NCI-H446 treated with DMSO at 0.1 percent for 48 hours (cell line): ENCODE measurements around the gene MSRB3.

Experiments
- DNase-seq: peaks from one replicate; lab custom pipeline; 2025; lab: John Stamatoyannopoulos, UW

Gene MSRB3

GRCh38 chr12:65392491-65392890 lies 114.0 kb downstream of the MSRB3 start:
- DNase-seq = no peak

GRCh38 chr12:65403188-65403587 lies 124.7 kb downstream of the MSRB3 start:
- DNase-seq = no peak

- DNase-seq = no peak
Measured at GRCh38 chr12:65407388-65408149, 129.1 kb downstream of the MSRB3 start.

GRCh38 chr12:65408441-65408840 lies 130.0 kb downstream of the MSRB3 start:
- no peak for DNase-seq

GRCh38 chr12:65409726-65410125 lies 131.2 kb downstream of the MSRB3 start:
- no peak for DNase-seq

DNA sequence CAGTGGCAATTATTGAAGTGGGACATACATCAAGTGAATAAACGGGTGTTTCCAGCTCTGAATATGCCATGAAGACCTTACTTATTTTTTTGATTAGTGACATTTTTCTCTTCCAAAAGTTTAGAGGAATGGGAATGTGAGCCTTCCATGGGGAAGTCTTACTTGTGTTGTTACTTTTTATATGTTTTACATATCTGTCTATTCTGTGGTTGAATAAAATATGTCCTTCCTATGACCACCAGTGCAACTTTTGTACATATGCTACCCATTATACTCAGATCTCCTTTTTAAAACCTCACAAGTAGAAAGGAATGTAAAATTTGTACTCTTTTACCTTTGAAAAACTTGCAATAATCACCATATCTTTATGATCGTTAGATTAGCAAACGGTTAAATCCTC lies 132.7 kb downstream of the MSRB3 start:
- no peak for DNase-seq

GRCh38 chr12:65414526-65414925 lies 136.0 kb downstream of the MSRB3 start:
- DNase-seq = no peak

- no peak for DNase-seq
Measured at GRCh38 chr12:65415826-65416225, 137.3 kb downstream of the MSRB3 start.

- DNase-seq = no peak
Measured at GRCh38 chr12:65419284-65420072, 141.0 kb downstream of the MSRB3 start.

DNA sequence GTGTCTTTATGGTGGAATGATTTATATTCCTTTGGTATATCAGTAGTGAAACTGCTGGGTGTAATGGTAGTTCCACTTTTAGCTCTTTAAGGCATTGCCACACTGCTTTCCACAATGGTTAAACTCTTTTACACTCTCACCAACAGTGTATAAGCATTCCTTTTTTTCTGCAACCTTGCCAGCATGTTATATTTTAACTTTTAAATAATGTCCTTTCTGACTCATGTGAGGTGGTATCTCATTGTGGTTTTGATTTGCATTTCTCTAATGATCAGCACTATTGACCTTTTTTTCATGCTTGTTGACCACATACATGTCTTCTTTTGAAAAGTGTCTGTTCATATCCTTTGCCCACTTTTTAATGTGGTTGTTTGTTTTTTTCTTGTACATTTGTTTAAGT lies 142.5 kb downstream of the MSRB3 start:
- no peak for DNase-seq

DNA sequence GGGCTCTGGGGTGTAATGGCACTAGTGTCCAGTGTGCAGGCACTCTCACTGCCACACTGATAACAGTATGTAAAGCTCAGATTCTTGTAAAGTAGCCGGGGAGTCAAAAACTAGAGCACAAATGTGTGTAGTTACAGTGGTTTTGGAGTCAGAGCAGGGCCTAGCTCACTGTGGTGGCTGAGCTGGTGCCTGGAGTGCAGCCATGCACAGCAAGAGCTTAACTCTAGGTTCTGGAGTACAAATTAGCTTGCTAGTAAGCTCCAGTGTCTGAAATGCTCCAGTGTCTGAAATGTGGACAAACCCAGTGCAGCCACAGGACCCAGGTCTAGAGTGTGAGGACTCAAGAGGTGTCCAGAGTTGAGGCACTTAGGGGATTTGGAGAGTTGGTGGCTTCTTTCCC lies 149.2 kb downstream of the MSRB3 start:
- no peak for DNase-seq

- no peak for DNase-seq
Measured at GRCh38 chr12:65430006-65430405, 151.5 kb downstream of the MSRB3 start.

GRCh38 chr12:65430571-65431306 lies 152.3 kb downstream of the MSRB3 start:
- DNase-seq = no peak

- no peak for DNase-seq
Measured at GRCh38 chr12:65432114-65432513, 153.6 kb downstream of the MSRB3 start.

DNA sequence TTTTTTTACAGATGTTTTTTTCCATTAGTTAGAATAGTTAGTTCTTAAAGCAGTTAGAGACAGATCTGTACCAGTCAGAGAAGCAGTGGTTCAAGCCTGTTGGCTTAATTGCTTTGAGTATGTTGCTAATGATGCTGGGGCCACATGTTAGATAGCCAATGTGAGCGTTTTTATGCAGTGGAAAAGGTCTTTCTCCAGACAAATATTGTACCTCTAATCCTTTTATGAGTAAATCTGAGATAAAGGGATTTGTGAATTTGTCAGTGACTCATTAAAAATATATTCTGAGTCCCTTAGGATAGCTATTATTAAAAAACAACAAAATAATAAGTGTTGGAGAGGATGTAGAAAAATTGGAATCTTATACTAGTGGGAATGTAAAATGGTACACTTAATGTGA lies 154.2 kb downstream of the MSRB3 start:
- no peak for DNase-seq

DNA sequence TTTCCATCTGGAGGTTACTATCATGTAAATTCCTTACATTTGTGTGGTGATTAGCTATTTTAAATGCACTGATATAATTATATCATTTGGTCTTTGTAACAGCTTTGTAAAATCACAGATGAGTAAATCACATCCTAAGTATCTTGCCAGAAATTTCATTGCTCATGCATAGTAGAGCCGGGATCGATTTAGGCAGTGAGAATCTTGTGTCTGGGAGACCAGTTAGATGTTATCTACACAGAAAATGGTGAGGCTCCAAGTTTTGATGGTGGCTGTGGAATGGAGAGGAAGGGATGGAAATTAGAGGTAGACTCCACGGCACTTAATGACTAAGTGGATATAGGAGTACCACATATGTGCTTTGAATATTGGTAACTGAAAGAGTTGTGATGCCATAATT lies 156.3 kb downstream of the MSRB3 start:
- DNase-seq = no peak

DNA sequence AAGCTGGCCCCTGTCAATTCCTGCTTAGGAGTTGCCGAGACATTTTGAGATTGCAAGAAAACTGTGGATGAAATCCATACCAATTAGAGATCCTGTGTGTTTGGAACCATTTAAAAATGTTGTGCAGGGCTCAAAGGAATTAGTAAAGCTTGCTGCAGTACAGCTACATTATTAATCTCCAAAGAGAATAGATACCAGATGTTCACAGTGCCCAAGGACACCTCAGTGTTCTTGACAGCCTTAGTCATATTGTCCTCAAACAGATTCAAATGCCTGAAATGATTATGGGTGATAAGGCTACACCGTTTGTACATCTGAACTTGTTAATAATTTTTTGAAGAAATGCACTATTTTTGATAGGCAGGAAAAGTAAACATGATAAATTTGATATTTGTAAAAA lies 164.6 kb downstream of the MSRB3 start:
- DNase-seq = no peak

- DNase-seq = no peak
Measured at GRCh38 chr12:65444996-65445395, 166.5 kb downstream of the MSRB3 start.

DNA sequence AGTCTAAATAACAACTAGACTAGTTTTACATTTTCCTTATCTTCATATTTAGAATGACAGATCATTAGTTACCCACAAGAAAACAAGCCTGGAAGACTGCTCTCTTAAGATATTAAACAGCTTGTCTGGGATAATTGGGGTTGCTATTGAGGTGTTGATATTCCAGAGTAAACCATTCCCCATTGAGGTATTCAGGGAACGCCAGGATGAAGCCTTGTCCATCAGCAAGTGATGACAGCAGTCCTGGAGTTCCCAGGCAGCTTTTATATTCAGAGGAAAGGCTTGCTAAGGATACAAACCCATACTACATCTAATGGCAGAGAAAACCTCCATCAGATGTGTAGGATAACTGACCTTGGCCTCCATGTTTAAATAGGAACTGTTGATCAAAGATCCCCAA lies 168.4 kb downstream of the MSRB3 start:
- DNase-seq = no peak

GRCh38 chr12:65449400-65449799 lies 170.9 kb downstream of the MSRB3 start:
- DNase-seq = no peak

GRCh38 chr12:65450625-65451024 lies 172.1 kb downstream of the MSRB3 start:
- no peak for DNase-seq

DNA sequence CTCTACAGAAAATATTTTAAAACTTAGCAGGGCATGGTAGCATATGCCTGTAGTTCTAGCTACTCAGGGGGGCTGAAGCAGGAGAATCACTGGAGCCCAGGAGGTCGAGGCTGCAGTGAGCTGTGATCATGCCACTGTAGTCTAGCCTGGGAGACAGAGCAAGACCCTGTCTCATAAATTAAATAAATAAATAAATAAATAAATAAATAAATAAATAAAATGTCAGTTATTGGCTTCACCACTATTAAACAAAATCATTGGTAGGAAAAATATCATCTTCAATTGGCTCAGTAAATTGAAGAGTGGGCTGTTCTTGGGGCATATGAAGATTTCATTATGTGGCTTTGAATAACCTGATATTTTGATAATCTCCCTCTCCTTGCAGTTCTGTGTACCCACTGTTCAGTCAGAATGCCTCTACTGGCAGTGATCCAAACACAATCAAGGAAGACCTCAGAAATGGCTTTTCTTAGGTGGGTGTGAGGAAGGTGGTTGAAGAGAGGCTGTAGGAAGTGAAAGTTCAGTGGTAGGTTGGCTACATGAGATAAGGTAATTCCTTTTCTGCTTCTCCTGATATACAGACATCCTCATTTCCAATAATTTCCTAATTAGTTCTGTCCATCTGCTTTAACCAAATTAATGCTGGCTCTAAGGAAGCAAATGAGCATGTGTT lies 175.8 kb downstream of the MSRB3 start:
- DNase-seq = no peak
